H1 (cell line): Measurements from ENCODE around the gene TRDMT1. TPM values are rescaled to one million over a fixed set of nuclear protein-coding genes. Genes with fewer than 3 reads are reported as not detected.

ENCODE experiments used
- CTCF ChIA-PET: fragments of 300-600 bp; sonication (Branson Sonifier 250); formaldehyde crosslinking; loops from one replicate; lab custom pipeline; 2021; ENCODE audit not compliant: partially characterized antibody; lab: Charles Lee
- POLR2A ChIA-PET: fragments of 300-600 bp; sonication (Branson Sonifier 250); formaldehyde crosslinking; loops from one replicate; lab custom pipeline; 2021; ENCODE audit warnings: inconsistent platforms; ENCODE audit not compliant: partially characterized antibody; lab: Charles Lee
- DNase-seq, 2 experiments: peaks; one replicate each; pipeline versions ENCODE4 v3.0.0 to v3.0.0-alpha.2; 2010 to 2022; ENCODE audit warnings: low spot score in 2 of 2, low read depth in 1 of 2, mixed read lengths in 1 of 2
- FAIRE-seq: peaks from 2 replicates; lab custom pipeline; 2011; peaks lifted over from hg19 to GRCh38; lab: Jason Lieb, UNC
- H2AFZ ChIP-seq: 2 replicates; pipeline ENCODE4 v1.8.1; 2012; ENCODE audit warnings: low read length, inconsistent platforms
- H2AK5ac ChIP-seq: 2 replicates; pipeline ENCODE4 v1.6.1; 2013; ENCODE audit warnings: low read depth, low read length
- H2BK120ac ChIP-seq: replicated peaks from 2 replicates; pipeline ENCODE3; 2013; ENCODE audit warnings: low read depth, low read length, inconsistent platforms
- H2BK12ac ChIP-seq: 2 replicates; pipeline ENCODE4 v1.6.1; 2013; ENCODE audit warnings: low read depth, low read length
- H2BK15ac ChIP-seq: 2 replicates; pipeline ENCODE4 v1.6.1; 2013; ENCODE audit warnings: low read length
- H2BK20ac ChIP-seq: 2 replicates; pipeline ENCODE4 v1.6.1; 2013; ENCODE audit warnings: low read length
- H2BK5ac ChIP-seq: 2 replicates; pipeline ENCODE4 v1.6.1; 2013; ENCODE audit warnings: low read depth, low read length
- H3K14ac ChIP-seq: 2 replicates; pipeline ENCODE4 v1.6.1; 2013; ENCODE audit warnings: inconsistent platforms; ENCODE audit not compliant: insufficient read length
- H3K18ac ChIP-seq: 2 replicates; pipeline ENCODE4 v1.6.1; 2013; ENCODE audit warnings: low read length; ENCODE audit errors: extremely low read depth
- H3K23ac ChIP-seq: 2 replicates; pipeline ENCODE4 v1.6.1; 2013; ENCODE audit warnings: inconsistent platforms; ENCODE audit not compliant: insufficient read length
- H3K23me2 ChIP-seq: 2 replicates; pipeline ENCODE4 v1.6.1; 2013; ENCODE audit warnings: low read depth, low read length
- H3K27ac ChIP-seq: 2 replicates; pipeline ENCODE4 v1.6.1; 2011; ENCODE audit warnings: low read depth, low read length, inconsistent platforms
- H3K27me3 ChIP-seq, 4 experiments: replicated peaks in 1 of 4; 1 replicate in 1 of 4; 2 replicates in 3 of 4; pipeline versions ENCODE4 v1.6.1 to v1.8.1; 2011 to 2013; ENCODE audit warnings: low read length in 3 of 4, mild to moderate bottlenecking in 3 of 4, inconsistent platforms in 2 of 4, mixed read lengths in 2 of 4, moderate library complexity in 1 of 4; ENCODE audit not compliant: control insufficient read depth in 3 of 4, insufficient read depth in 3 of 4; ENCODE audit errors: extremely low read depth in 1 of 4
- H3K36me3 ChIP-seq, 4 experiments: 2 replicates each; pipeline versions ENCODE4 v1.6.1 to v1.8.1; 2011 to 2013; ENCODE audit warnings: mild to moderate bottlenecking in 4 of 4, low read length in 3 of 4, moderate library complexity in 2 of 4, control low read depth in 1 of 4, inconsistent platforms in 1 of 4; ENCODE audit not compliant: insufficient read depth in 4 of 4, control insufficient read depth in 2 of 4
- H3K4ac ChIP-seq: replicated peaks from 2 replicates; pipeline ENCODE3; 2013; ENCODE audit warnings: low read length, low read depth, mixed read lengths, inconsistent platforms; ENCODE audit not compliant: insufficient read length
- H3K4me1 ChIP-seq, 4 experiments: replicated peaks in 1 of 4; 1 replicate in 1 of 4; 2 replicates in 3 of 4; pipeline versions ENCODE4 v1.6.1 to v1.8.1; 2011 to 2013; ENCODE audit warnings: low read length in 3 of 4, inconsistent platforms in 2 of 4, mixed read lengths in 1 of 4; ENCODE audit not compliant: insufficient read depth in 4 of 4, control insufficient read depth in 3 of 4
- H3K4me2 ChIP-seq, 2 experiments: 2 replicates each; pipeline versions ENCODE4 v1.6.1 to v1.8.1; 2011 to 2013; ENCODE audit warnings: low read depth in 2 of 2, low read length in 2 of 2, control low read depth in 1 of 2, inconsistent platforms in 1 of 2, mild to moderate bottlenecking in 1 of 2; ENCODE audit not compliant: insufficient read depth in 1 of 2
- H3K4me3 ChIP-seq, 4 experiments: fragments of 200-600, 300-600 bp in 1 of 4; sonication (generic), shearing (Covaris generic), sonication (Bioruptor Twin) in 1 of 4; 2 replicates each; pipeline versions ENCODE4 v1.5.1 to v1.8.1; 2011 to 2016; ENCODE audit warnings: low read length in 4 of 4, low read depth in 3 of 4, control low read depth in 2 of 4, inconsistent platforms in 2 of 4, mild to moderate bottlenecking in 2 of 4, mixed read lengths in 1 of 4, moderate library complexity in 1 of 4; ENCODE audit not compliant: insufficient read depth in 2 of 4; ENCODE audit errors: extremely low read depth in 1 of 4
- H3K56ac ChIP-seq: replicated peaks from 2 replicates; pipeline ENCODE3; 2013; ENCODE audit warnings: low read depth, mild to moderate bottlenecking, mixed read lengths, low read length, inconsistent platforms; ENCODE audit not compliant: insufficient read length
- H3K79me1 ChIP-seq: 2 replicates; pipeline ENCODE4 v1.6.1; 2013; ENCODE audit warnings: low read depth, low read length, control low read depth
- H3K79me2 ChIP-seq, 2 experiments: 2 replicates each; pipeline versions ENCODE4 v1.6.1 to v1.8.1; 2012 to 2013; ENCODE audit warnings: low read length in 2 of 2, mild to moderate bottlenecking in 2 of 2, inconsistent platforms in 1 of 2; ENCODE audit not compliant: insufficient read depth in 2 of 2, control insufficient read depth in 1 of 2
- H3K9ac ChIP-seq, 4 experiments: replicated peaks in 1 of 4; 1 replicate in 1 of 4; 2 replicates in 3 of 4; pipeline versions ENCODE4 v1.6.1 to v1.8.1; 2011 to 2013; ENCODE audit warnings: low read depth in 3 of 4, low read length in 3 of 4, control low read depth in 2 of 4, mild to moderate bottlenecking in 2 of 4, moderate library complexity in 2 of 4, inconsistent platforms in 1 of 4; ENCODE audit errors: extremely low read depth in 1 of 4
- H3K9me3 ChIP-seq, 2 experiments: 2 replicates each; pipeline versions ENCODE4 v1.6.1 to v1.8.1; 2012 to 2013; ENCODE audit warnings: mild to moderate bottlenecking in 2 of 2, moderate library complexity in 2 of 2, control low read depth in 1 of 2, inconsistent platforms in 1 of 2, low read depth in 1 of 2, low read length in 1 of 2, mixed read lengths in 1 of 2; ENCODE audit not compliant: insufficient read depth in 2 of 2
- H4K20me1 ChIP-seq, 2 experiments: replicated peaks in 1 of 2; 2 replicates each; pipeline versions ENCODE3 to v1.8.1; 2011 to 2013; ENCODE audit warnings: inconsistent platforms in 2 of 2, low read length in 2 of 2, mild to moderate bottlenecking in 1 of 2; ENCODE audit not compliant: insufficient read depth in 2 of 2, control insufficient read depth in 1 of 2
- H4K5ac ChIP-seq: 2 replicates; pipeline ENCODE4 v1.6.1; 2013; ENCODE audit warnings: low read length, low read depth, mixed read lengths, inconsistent platforms; ENCODE audit not compliant: insufficient read length
- H4K8ac ChIP-seq: 2 replicates; pipeline ENCODE4 v1.8.0; 2013; ENCODE audit warnings: mild to moderate bottlenecking, moderate library complexity, low read length, inconsistent platforms; ENCODE audit not compliant: insufficient read depth; ENCODE audit errors: extremely low read depth
- H4K91ac ChIP-seq: replicated peaks from 2 replicates; pipeline ENCODE3; 2013; ENCODE audit warnings: low read length, mixed read lengths, inconsistent platforms; ENCODE audit not compliant: insufficient read length
- ASH2L ChIP-seq: fragments of 200-600, 300-600 bp; sonication (generic); IDR thresholded peaks from one replicate; pipeline ENCODE4 v1.7.1; 2017; ENCODE audit warnings: low read length
- ATF3 ChIP-seq: IDR thresholded peaks from 2 replicates; pipeline ENCODE4 v1.6.1; 2011; ENCODE audit warnings: low read depth, mild to moderate bottlenecking, low read length; ENCODE audit not compliant: insufficient read depth
- BACH1 ChIP-seq: IDR thresholded peaks from 2 replicates; pipeline ENCODE4 v1.6.1; 2012; ENCODE audit warnings: low read length, improper control_type of control experiment
- CREB1 ChIP-seq: IDR thresholded peaks from 2 replicates; pipeline ENCODE4 v1.6.1; 2012; ENCODE audit warnings: inconsistent platforms
- FOSL1 ChIP-seq: IDR thresholded peaks from 2 replicates; pipeline ENCODE4 v1.6.1; 2011; ENCODE audit warnings: mild to moderate bottlenecking, low read depth, low read length, moderate library complexity; ENCODE audit not compliant: insufficient read depth
- GABPA ChIP-seq: IDR thresholded peaks from 2 replicates; pipeline ENCODE4 v1.6.1; 2011; ENCODE audit warnings: mild to moderate bottlenecking, low read length, moderate library complexity, borderline replicate concordance; ENCODE audit not compliant: insufficient read depth
- GTF2F1 ChIP-seq: IDR thresholded peaks from 2 replicates; pipeline ENCODE4 v1.6.1; 2012; ENCODE audit warnings: low read depth, low read length, improper control_type of control experiment, borderline replicate concordance
- HDAC2 ChIP-seq, 2 experiments: fragments of 300-600 bp in 1 of 2; sonication (generic) in 1 of 2; IDR thresholded peaks; 2 replicates each; pipeline ENCODE4 v1.6.1; 2011 to 2012; ENCODE audit warnings: low read depth in 2 of 2, low read length in 2 of 2, mild to moderate bottlenecking in 2 of 2, moderate library complexity in 2 of 2, borderline replicate concordance in 1 of 2, inconsistent platforms in 1 of 2
- NRF1 ChIP-seq: IDR thresholded peaks from 2 replicates; pipeline ENCODE4 v1.6.1; 2011; ENCODE audit warnings: mild to moderate bottlenecking, low read depth, low read length, improper control_type of control experiment
- SIRT6 ChIP-seq: IDR thresholded peaks from one replicate; pipeline ENCODE4 v1.7.1; 2012; ENCODE audit warnings: low read length, inconsistent platforms
- TBP ChIP-seq: IDR thresholded peaks from 2 replicates; pipeline ENCODE4 v1.6.1; 2011; ENCODE audit warnings: low read depth, low read length, improper control_type of control experiment
- TEAD4 ChIP-seq: IDR thresholded peaks from 2 replicates; pipeline ENCODE4 v1.6.1; 2012; ENCODE audit warnings: low read depth, low read length, inconsistent platforms, mixed read lengths
- YY1 ChIP-seq: IDR thresholded peaks from 2 replicates; pipeline ENCODE4 v1.6.1; 2011; ENCODE audit warnings: low read depth, mild to moderate bottlenecking, low read length
- WGBS, 2 experiments: shearing (Covaris generic) in 1 of 2; methylation state at CpG; one replicate each; pipeline versions ENCODE4 v1.1.6 to v1.1.7; 2013 to 2015; ENCODE audit warnings: low lambda C conversion rate in 2 of 2, mixed read lengths in 2 of 2, inconsistent platforms in 1 of 2, low coverage in 1 of 2, missing lambda C conversion rate in 1 of 2; ENCODE audit not compliant: insufficient replicate concordance in 2 of 2, insufficient coverage in 1 of 2, insufficient read length in 1 of 2; ENCODE audit errors: extremely low coverage in 1 of 2, missing lambda C conversion rate in 1 of 2; 5-methylcytosine and 5-hydroxymethylcytosine counted together
- polyA plus RNA-seq, 7 experiments: library from polyadenylated mRNA; depleted of rRNA in 3 of 7; stranded (reverse) in 5 of 7; unstranded in 2 of 7; fragments of >200 nt in 5 of 7; fragments of 200-250 nt in 2 of 7; gene quantifications; 1 replicate in 5 of 7; 2 replicates in 1 of 7; 4 replicates in 1 of 7; pipeline versions ENCODE4 v1.2.1 to v1.2.3, GENCODE V29; 2011 to 2013; ENCODE audit warnings: missing spikeins in 2 of 7, mixed read lengths in 2 of 7
- total RNA-seq: library from RNA; stranded (reverse); fragmentation: NEBNext Ultra II Directional; extraction: Animal tissue kit (Norgen Biotek cat#: 25700); gene quantifications from 2 replicates; pipeline ENCODE4 v1.2.1, GENCODE V29; 2021
- TF ChIP-seq, protein P1 (sequence below): IDR thresholded peaks from 2 replicates; pipeline ENCODE4 v1.6.1; 2012; ENCODE audit warnings: inconsistent platforms

TRDMT1 gene
- total and polyA plus RNA-seq, 2 of the 8 experiments (the other 6 are each of a cell fraction or from before 2014, with no cell fraction given): 7.4 to 21.4 TPM

GRCh38 chr10:17225808-17226207, 24.3 kb upstream of the TRDMT1 start:
- Histone ChIP-seq H2BK5ac (no peak overlapping the region), H2BK15ac (no peak overlapping the region; the same call in 1 of the 2 replicates), H3K4ac (no peak overlapping the region), H3K27me3 (peaks cover 0 to 15% (median 13%) of the 10 kb centered on the region in 4 experiments; a peak in 5 of 7 replicates), H3K4me1 (peaks cover 10 to 19% (median 12%) of the 10 kb centered on the region in 4 experiments; a peak in 6 of 7 replicates), H3K14ac (no peak overlapping the region), H4K91ac (no peak overlapping the region), H2AFZ (no peak overlapping the region), H3K79me2 (0 out of 4 replicates have a peak, but pooled peaks cover 0 to under 1% of the 10 kb centered on the region in 2 experiments), H3K9ac (no peak overlapping the region), H4K5ac (no peak overlapping the region), H3K79me1 (no peaks in the 10 kb centered on the region), H2BK120ac (no peak overlapping the region), H3K36me3 (no peaks in the 10 kb centered on the region), H3K56ac (no peak overlapping the region), H3K27ac (no peak overlapping the region), H3K4me2 (no peak overlapping the region; a peak in 1 of 4 replicates), H3K18ac (no peak overlapping the region), H2BK12ac (no peak overlapping the region), H3K23me2 (peaks cover 20% of the 10 kb centered on the region; the same call in 1 of the 2 replicates), H2BK20ac (no peak overlapping the region), H2AK5ac (no peak overlapping the region), H3K23ac (no peak overlapping the region), H3K9me3 (no peaks in the 10 kb centered on the region), H3K4me3 (no peak overlapping the region), H4K8ac (no peak overlapping the region), H4K20me1 (peaks cover 0 to 4% of the 10 kb centered on the region in 2 experiments)
- CTCF ChIA-PET: interaction anchor here (0.7 to 1.0 kb wide), 2 partner anchors 11 to 24 kb away, joined by 3 read pairs; partner anchors contain the start of gene TRDMT1
- WGBS, 2 experiments: 77% methylated on average over 4 of the region's 4 CpGs; no CpG with 5 or more reads in 1 of the 2 experiments
- FAIRE-seq: no peak
- POLR2A ChIA-PET: interaction anchor here (0.8 to 3.8 kb wide), 3 partner anchors 12 to 25 kb away, joined by 3 to 15 read pairs (median 3); partner anchors contain the start of gene TRDMT1
- DNase-seq: no peak
- no peak for TF ChIP-seq ATF3
- TF ChIP-seq, protein P1, sequence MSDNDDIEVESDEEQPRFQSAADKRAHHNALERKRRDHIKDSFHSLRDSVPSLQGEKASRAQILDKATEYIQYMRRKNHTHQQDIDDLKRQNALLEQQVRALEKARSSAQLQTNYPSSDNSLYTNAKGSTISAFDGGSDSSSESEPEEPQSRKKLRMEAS: no peak
- no peak for TF ChIP-seq TBP
- no peak for TF ChIP-seq ASH2L
- TF ChIP-seq YY1: no peak
- no peak for TF ChIP-seq TEAD4
- no peak for TF ChIP-seq GTF2F1
- no peak for TF ChIP-seq NRF1
- no peak for TF ChIP-seq HDAC2 (IDR thresholded peaks at IDR 0.05; ENCODE audit: borderline replicate concordance in 1 of 2, low read depth in 2 of 2, low read length in 2 of 2)
- no peak for TF ChIP-seq GABPA
- TF ChIP-seq BACH1: no peak
- TF ChIP-seq FOSL1: no peak
- no peak for TF ChIP-seq CREB1
- no peak for TF ChIP-seq SIRT6
